GM19193 (cell line): Measurements from ENCODE around the gene DDX23.

Experiments used
- POLR2A ChIP-seq: IDR thresholded peaks from 4 replicates; pipeline ENCODE4 v1.6.1; 2011; ENCODE audit not compliant: insufficient read depth, insufficient read length; ENCODE audit errors: extremely low read depth

The DDX23 gene

DNA sequence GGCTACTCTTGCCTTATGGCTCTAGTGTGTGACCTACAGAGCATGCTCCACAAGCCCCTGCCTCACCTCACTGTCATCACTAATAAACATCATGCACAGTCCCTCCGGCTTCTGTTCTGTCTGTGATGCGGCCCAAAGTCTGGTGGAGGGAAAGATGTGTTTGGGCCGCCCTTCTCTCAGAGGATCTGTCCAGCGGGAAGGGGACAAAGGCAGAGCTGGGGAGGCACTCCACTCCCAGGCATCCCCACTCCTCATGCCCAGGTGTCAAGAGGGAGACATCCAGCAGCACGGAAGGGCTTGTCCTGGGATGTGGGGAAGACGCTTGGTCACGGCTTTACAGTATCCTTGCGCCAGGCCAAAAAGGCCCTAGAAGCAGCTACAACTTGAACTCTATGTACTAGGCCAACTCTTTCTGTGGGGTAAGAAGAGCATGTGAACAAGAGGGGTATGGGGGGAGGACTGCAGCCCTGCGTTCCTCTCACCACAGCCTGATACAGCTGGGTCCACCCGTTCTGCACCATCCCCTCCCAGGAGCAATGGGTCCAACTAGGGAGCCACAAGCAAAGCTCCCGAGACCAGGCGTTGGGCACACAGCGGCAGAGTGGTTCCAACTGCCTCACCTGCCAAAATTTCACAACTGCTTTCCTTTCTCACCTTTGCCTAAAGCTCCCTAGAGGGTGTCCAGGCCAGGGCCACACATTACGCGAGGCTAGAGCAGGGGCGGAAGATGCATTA, 23.0 kb downstream of the DDX23 start:
- TF ChIP-seq POLR2A, result no peak

DNA sequence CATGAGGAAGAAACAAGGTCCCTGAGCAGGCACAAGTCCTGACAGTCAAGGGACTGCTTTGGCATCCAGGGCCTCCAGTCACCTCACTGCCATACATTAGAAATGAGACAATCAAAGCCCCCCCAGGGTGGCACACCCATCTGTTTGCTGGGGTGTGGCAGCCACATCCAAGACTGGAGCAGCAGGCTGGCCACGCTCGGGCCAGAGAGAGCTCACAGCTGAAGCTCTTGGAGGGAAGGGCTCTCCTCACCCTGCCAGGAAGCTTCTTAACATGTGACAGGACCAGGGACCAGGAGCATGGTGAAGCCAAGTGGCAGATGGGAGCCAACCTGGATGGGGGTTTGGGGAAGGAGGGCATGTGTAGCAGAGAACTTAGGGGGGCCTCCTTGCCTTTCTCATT, 23.7 kb downstream of the DDX23 start:
- TF ChIP-seq POLR2A, result no peak

- no peak for TF ChIP-seq POLR2A
These were observed 24.4 kb downstream of the DDX23 start for GRCh38 chr12:48827513-48828096.

- TF ChIP-seq POLR2A, result no peak
These were observed 24.9 kb downstream of the DDX23 start for GRCh38 chr12:48827026-48827425.

DNA sequence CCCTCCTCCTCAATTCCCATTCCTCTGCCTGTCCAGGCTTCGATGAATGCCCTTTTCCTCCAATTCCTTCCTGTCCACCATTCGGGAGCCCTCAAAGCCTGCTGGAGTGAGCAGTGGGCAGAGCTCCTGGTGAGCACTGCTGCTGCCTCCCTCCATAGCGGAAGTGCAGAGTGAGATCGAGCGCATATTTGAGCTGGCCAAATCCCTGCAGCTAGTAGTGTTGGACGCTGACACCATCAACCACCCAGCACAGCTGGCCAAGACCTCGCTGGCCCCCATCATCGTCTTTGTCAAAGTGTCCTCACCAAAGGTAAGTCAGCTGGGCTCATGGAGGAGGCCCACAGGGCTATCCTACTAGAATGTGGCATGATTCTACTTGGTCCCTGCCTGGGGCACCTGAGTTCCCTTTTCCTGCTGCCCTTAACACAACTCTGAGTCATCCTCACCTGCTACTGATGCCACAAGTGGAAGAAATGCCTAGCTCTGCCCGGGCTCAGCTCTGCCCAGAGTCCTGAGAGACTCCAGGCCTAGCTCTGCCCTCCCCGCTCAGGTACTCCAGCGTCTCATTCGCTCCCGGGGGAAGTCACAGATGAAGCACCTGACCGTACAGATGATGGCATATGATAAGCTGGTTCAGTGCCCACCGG, 25.6 kb downstream of the DDX23 start:
- no peak for TF ChIP-seq POLR2A

DNA sequence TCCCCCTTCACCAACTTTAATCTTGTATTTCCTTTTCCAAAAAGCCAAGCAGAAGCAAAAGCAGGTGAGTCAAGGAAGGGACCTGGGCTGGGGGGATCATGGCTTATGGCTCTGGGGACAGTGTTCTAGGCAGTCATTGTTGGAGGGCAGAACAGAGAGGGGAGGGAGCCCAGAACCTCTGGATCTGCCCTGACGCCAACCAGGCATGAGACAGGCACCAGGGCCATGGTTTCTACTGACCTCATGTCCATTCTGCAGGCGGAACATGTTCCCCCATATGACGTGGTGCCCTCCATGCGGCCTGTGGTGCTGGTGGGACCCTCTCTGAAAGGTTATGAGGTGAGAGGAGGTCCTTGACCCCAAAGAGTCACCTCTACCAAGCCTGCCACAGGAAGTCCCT, 27.1 kb downstream of the DDX23 start:
- no peak for TF ChIP-seq POLR2A

- no peak for TF ChIP-seq POLR2A
These were observed 27.9 kb downstream of the DDX23 start for GRCh38 chr12:48824112-48824511.

DNA sequence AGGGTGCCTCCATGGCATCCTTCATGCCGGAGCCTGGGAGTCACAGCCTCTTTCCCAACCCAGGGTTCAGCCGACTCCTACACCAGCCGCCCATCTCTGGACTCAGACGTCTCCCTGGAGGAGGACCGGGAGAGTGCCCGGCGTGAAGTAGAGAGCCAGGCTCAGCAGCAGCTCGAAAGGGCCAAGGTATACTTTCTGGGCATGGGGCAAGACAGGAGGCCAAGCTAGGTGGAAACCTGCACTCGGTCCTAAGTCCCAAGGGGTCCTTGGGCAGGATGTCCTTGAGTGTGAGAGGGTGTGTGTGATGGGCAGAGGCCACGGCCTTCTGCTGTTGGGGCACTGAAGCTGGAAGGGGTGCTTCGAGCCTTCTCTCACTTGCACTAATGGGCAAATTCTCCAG, 28.7 kb downstream of the DDX23 start:
- TF ChIP-seq POLR2A, result no peak

- TF ChIP-seq POLR2A, result no peak
These were observed 29.3 kb downstream of the DDX23 start for GRCh38 chr12:48822711-48823110.

DNA sequence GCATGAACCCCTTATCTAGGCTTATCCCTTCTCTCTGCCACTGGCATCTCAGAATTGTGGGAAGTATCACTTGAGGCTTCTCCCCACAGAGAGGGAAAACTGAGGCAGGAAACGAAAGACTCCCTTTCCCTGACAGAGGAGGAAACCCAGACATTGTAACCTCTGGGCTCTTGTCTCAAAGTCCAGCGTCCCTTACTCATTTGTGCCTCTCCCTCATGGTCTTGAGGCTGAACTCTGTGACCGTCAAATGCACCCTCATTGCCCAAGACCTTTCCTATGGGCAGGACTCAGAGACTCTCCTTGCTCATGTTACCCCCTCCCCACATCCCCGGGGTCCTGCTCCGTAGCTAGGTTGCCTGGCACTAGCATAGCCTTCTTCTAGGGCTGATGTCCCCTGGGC, 29.8 kb downstream of the DDX23 start:
- no peak for TF ChIP-seq POLR2A

DNA sequence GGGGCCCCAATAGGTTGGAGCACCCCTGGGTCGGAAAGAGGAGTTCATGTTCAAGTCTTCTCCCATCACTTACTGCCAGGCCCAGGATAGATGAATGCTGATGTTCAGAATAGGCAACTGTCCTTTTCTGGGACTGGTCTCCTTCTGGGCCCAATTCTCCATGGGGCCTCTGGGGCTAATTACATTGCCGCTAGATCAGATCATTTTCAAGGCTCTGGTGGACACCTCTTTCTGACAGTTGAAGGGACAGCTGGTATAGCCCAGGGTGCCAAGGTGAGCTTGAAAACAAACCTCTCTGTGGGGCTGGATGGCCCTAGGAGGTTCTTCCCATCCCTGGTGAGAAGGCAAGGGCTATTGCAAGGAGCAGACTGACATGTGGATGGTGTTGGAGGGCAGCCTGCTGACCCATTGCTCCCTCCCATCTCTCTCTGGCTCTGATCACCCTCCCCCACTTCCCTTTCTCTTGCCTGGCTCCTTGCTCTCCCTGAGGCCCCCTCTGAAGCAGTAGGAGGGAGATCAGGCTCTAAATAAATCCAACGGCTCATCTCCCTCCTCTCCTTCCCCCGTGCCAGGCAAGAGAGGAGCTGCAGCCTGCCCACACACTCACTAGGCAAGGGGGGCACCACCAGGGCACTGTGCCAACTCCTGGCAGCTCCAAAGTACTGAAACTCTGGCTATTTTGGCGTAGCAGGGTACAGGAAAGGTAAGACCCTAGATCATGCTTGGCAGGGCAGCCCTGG, 31.8 kb downstream of the DDX23 start:
- TF ChIP-seq POLR2A, result no peak

- no peak for TF ChIP-seq POLR2A
These were observed 33.0 kb downstream of the DDX23 start for GRCh38 chr12:48818831-48819590.

DNA sequence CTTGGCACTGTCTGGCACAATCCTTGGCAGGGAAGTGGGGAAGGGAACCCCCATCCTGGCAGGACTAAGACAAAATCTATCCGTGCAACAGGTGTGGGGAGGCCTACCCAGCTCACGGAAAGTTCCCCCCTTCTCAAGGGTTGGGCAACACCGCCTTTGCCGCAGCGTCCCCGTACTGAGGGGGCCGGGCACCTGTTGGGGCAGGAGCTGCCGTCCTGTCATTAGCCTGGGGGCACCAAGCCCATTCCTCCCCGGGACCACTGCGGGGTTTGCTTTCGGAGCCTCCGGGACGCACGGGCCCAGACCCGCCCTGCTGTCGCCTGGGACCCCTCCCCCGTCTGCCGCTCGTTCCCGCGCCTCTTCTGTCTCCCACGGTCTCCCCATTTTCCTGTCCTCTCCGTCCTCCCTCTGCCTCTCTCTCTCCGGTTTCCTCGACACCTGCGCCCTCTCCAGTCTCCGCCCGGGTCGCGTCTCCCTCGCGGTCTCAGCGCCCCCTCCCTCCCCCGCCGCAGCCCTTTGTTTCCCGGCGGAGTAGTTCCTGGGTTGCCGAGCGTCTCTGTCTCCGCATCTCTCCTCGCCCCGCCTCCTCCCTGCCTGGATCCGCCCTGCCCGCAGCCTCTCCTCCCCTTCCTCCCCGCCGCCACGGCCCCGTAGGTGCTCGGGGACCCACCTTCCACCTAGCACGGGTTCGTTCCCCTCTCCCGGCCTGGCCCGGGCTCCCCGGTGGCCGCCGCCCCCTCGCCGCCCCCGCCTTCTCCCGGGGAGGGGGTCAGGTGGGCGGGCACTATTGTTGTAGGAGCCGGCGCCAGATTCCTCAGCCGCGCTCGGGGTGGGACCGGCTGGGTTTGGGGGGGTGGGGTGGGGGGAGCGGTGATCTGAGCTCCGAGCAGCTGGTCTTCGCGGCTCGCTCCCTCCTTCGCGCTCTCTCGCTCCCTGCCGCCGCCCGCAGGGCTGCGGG, 33.8 kb downstream of the DDX23 start, which contains the start of gene CACNB3:
Gene CACNB3 (plus strand): TSS at position 624 of the 958 bp plus-strand sequence. CDS start 434 bp downstream, outside the sequence.
- no peak for TF ChIP-seq POLR2A
